Cerebellar cortex (tissue), 1 donor: Measurements from ENCODE around the gene PSEN2.

Source experiments
- DNase-seq: peaks from one replicate; pipeline ENCODE4 v3.0.0-alpha.2; 2015; ENCODE audit warnings: low spot score

The PSEN2 gene

GRCh38 chr1:226886122-226886901 is 15.9 kb downstream of the PSEN2 start:
- no peak for DNase-seq

GRCh38 chr1:226887006-226887405 is 16.6 kb downstream of the PSEN2 start:
- no peak for DNase-seq

- no peak for DNase-seq
These were observed 17.6 kb downstream of the PSEN2 start for GRCh38 chr1:226888021-226888420.

- DNase-seq = no peak
These were observed 18.4 kb downstream of the PSEN2 start for GRCh38 chr1:226888816-226889215.

- no peak for DNase-seq
These were observed 19.4 kb downstream of the PSEN2 start for GRCh38 chr1:226889616-226890330.

- no peak for DNase-seq
These were observed 20.1 kb downstream of the PSEN2 start for GRCh38 chr1:226890331-226891108.

- no peak for DNase-seq
These were observed 20.9 kb downstream of the PSEN2 start for GRCh38 chr1:226891346-226891745.

GRCh38 chr1:226891846-226892523 is 21.6 kb downstream of the PSEN2 start:
- DNase-seq = no peak

GRCh38 chr1:226892524-226892875 is 22.1 kb downstream of the PSEN2 start:
- DNase-seq = no peak

GRCh38 chr1:226893936-226894335 is 23.5 kb downstream of the PSEN2 start:
- no peak for DNase-seq

GRCh38 chr1:226894826-226895225 is 24.4 kb downstream of the PSEN2 start:
- DNase-seq = no peak

GRCh38 chr1:226895644-226896043 is 25.2 kb downstream of the PSEN2 start:
- no peak for DNase-seq

GRCh38 chr1:226898246-226898645 is 27.8 kb downstream of the PSEN2 start:
- DNase-seq = no peak

- no peak for DNase-seq
These were observed 31.0 kb downstream of the PSEN2 start for GRCh38 chr1:226901421-226901820.

GRCh38 chr1:226902601-226903000 is 32.2 kb downstream of the PSEN2 start:
- DNase-seq = no peak

GRCh38 chr1:226903819-226904716 is 33.7 kb downstream of the PSEN2 start:
- DNase-seq = peak; percentile 40

GRCh38 chr1:226904772-226905171 is 34.4 kb downstream of the PSEN2 start:
- no peak for DNase-seq

- DNase-seq = peak; percentile 59
These were observed 38.0 kb downstream of the PSEN2 start for GRCh38 chr1:226908419-226908818.

GRCh38 chr1:226908913-226909312 is 38.5 kb downstream of the PSEN2 start:
- DNase-seq = no peak

GRCh38 chr1:226912587-226913176 is 42.3 kb downstream of the PSEN2 start:
- DNase-seq = peak; percentile 87

GRCh38 chr1:226915672-226915995 is 45.2 kb downstream of the PSEN2 start:
- DNase-seq = no peak
